Esophagus squamous epithelium (tissue), 4 donors: ENCODE data around the gene OTOA.

ENCODE experiments used
- CTCF ChIP-seq, 6 experiments: fragments of 450-650 bp in 4 of 6; fragments of 200-600 bp in 2 of 6; sonication (generic) in 2 of 6; IDR thresholded peaks; one replicate each; pipeline ENCODE4 v1.5.1; 2016 to 2019; ENCODE audit warnings: antibody characterized with exemption in 6 of 6, mild to moderate bottlenecking in 4 of 6, moderate library complexity in 4 of 6
- POLR2A ChIP-seq, 4 donors: fragments of 450-650 bp; IDR thresholded peaks; one replicate each; pipeline ENCODE4 v1.6.1; 2017; ENCODE audit warnings: antibody characterized with exemption in 4 of 4, mild to moderate bottlenecking in 4 of 4, moderate library complexity in 3 of 4

DNA sequence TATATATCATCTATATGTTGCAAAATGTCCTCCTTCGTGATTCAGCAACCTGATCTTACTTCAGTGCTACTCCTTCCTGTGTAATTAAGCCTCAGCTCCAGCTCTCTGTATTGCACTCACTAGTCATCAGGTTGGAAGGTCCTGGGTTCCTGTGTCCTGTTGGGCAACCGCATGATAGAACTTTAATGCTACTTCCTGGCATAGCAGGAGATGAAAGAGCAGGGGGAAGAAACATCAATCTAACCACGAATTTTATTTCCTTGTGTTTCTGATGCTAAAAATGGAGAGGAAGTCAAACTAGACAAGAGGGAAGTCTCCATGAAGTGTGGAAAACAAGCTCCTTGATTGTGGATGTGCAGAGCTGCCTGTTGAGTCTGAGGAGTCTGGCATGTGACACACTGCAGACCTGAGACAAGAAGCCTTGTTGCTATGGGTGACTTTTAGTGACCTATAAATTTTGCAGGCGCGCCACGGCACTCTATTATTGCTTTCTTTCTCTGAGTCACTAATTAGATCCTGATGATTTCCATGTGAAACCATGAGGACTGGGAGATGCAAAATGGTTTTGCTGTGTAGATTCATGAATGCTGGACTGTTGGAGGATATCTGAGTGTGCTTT is 37.0 kb upstream of the OTOA start:
- no peak for TF ChIP-seq POLR2A (IDR thresholded peaks at IDR 0.05)
- TF ChIP-seq CTCF (IDR thresholded peaks at IDR 0.05): peak in 1 of 6 experiments; percentile 3
